CD4-positive, alpha-beta T cell treated with Interleukin-10 for 1 hour (primary cell): ENCODE measurements around the gene GRID2.

ENCODE experiments used
- DNase-seq: peaks from one replicate; pipeline ENCODE4 v3.0.0-alpha.2; 2020

Gene GRID2

GRCh38 chr4:93776386-93777080 is 1472.8 kb downstream of the GRID2 start:
- no peak for DNase-seq

- DNase-seq = no peak
These were observed 1473.3 kb downstream of the GRID2 start for GRCh38 chr4:93777081-93777460.

- DNase-seq = no peak
These were observed 1475.5 kb downstream of the GRID2 start for GRCh38 chr4:93779228-93779627.

GRCh38 chr4:93780080-93780479 is 1476.3 kb downstream of the GRID2 start:
- no peak for DNase-seq

- DNase-seq = no peak
These were observed 1477.4 kb downstream of the GRID2 start for GRCh38 chr4:93781198-93781597.

- DNase-seq = no peak
These were observed 1482.4 kb downstream of the GRID2 start for GRCh38 chr4:93786149-93786548.

GRCh38 chr4:93788712-93789111 is 1484.9 kb downstream of the GRID2 start:
- DNase-seq = no peak

GRCh38 chr4:93791570-93792195 is 1487.9 kb downstream of the GRID2 start:
- DNase-seq = peak; percentile 13

- DNase-seq = no peak
These were observed 1498.3 kb downstream of the GRID2 start for GRCh38 chr4:93802045-93802444.

- DNase-seq = no peak
These were observed 1506.0 kb downstream of the GRID2 start for GRCh38 chr4:93809773-93810172.

- no peak for DNase-seq
These were observed 1506.7 kb downstream of the GRID2 start for GRCh38 chr4:93810340-93810992.

- no peak for DNase-seq
These were observed 1509.3 kb downstream of the GRID2 start for GRCh38 chr4:93813092-93813491.

GRCh38 chr4:93814141-93814540 is 1510.4 kb downstream of the GRID2 start:
- no peak for DNase-seq

- DNase-seq = no peak
These were observed 1511.0 kb downstream of the GRID2 start for GRCh38 chr4:93814722-93815121.
